HCT116 (cell line): ENCODE results near the gene APPL2. TPM values are rescaled to one million over a fixed set of nuclear protein-coding genes. Genes with fewer than 3 reads are reported as not detected.
A peak's percentile ranks its signal among the peaks of the same experiment; 100 is the strongest.

ENCODE experiments used
- ATAC-seq: fragments of 200-7000 bp; cut with Tn5 transposase; 2 replicates; pipeline ENCODE4 v1.9.1; 2020; ENCODE audit warnings: mild to moderate bottlenecking, moderate library complexity
- BruUV-seq: library from RNA; stranded (reverse); fragments of 400-500 nt; replicated peaks from 2 replicates; lab custom pipeline; 2021; lab: Mats Ljungman, UMichigan
- CTCF ChIA-PET: fragments of 300-600 bp; sonication (Branson Sonifier 250); formaldehyde crosslinking; loops from one replicate; lab custom pipeline; 2021; ENCODE audit warnings: antibody characterized with exemption; lab: Charles Lee
- POLR2A ChIA-PET: fragments of 300-600, 350-600 bp; sonication (Branson Sonifier 250); formaldehyde crosslinking; loops from one replicate; lab custom pipeline; 2021; ENCODE audit warnings: antibody characterized with exemption; lab: Charles Lee
- RAD21 ChIA-PET, 2 experiments: fragments of 300-600 bp; sonication (Branson Sonifier 250); formaldehyde crosslinking; loops; one replicate each; lab custom pipeline; 2023; ENCODE audit warnings: low total read pairs in 2 of 2; ENCODE audit not compliant: uncharacterized antibody in 2 of 2, unreplicated experiment in 2 of 2, low non-redundant PET in 1 of 2; lab: Charles Lee
- DNase-seq: peaks from one replicate; pipeline ENCODE4 v3.0.0-alpha.2; 2010; ENCODE audit warnings: low read depth, low spot score
- H2AFZ ChIP-seq: fragments of 200-600 bp; shearing (Covaris generic), sonication (generic); 2 replicates; pipeline ENCODE4 v1.6.1; 2017; ENCODE audit warnings: low read depth, mixed run types, mixed read lengths, antibody characterized with exemption, low read length; ENCODE audit not compliant: poor library complexity, severe bottlenecking
- H3K27ac ChIP-seq: 2 replicates; pipeline ENCODE4 v1.5.1; 2012; ENCODE audit warnings: low read depth, low read length
- H3K27me3 ChIP-seq: fragments of 200-600 bp; sonication (generic); 2 replicates; pipeline ENCODE4 v1.6.1; 2016; ENCODE audit warnings: mixed run types, low read length, mixed read lengths; ENCODE audit not compliant: insufficient read depth
- H3K36me3 ChIP-seq, 2 experiments: fragments of 200-500 bp in 1 of 2; fragments of 200-600 bp in 1 of 2; sonication (Bioruptor generic) in 1 of 2; sonication (generic) in 1 of 2; 2 replicates each; pipeline versions ENCODE4 v1.5.1 to v1.6.1; 2014 to 2016; ENCODE audit warnings: low read length in 2 of 2, inconsistent platforms in 1 of 2, mixed read lengths in 1 of 2, mixed run types in 1 of 2; ENCODE audit not compliant: insufficient read depth in 2 of 2, control insufficient read depth in 1 of 2
- H3K4me1 ChIP-seq, 2 experiments: fragments of 200-600 bp in 1 of 2; sonication (generic) in 1 of 2; 2 replicates each; pipeline versions ENCODE4 v1.5.1 to v1.6.1; 2012 to 2017; ENCODE audit warnings: low read length in 2 of 2, inconsistent platforms in 1 of 2, mild to moderate bottlenecking in 1 of 2, mixed read lengths in 1 of 2, mixed run types in 1 of 2, moderate library complexity in 1 of 2; ENCODE audit not compliant: insufficient read depth in 2 of 2, control insufficient read depth in 1 of 2
- H3K4me2 ChIP-seq: fragments of 200-600 bp; sonication (generic); 2 replicates; pipeline ENCODE4 v1.6.1; 2017; ENCODE audit warnings: mixed run types, low read length, mixed read lengths
- H3K4me3 ChIP-seq, 2 experiments: fragments of 200-600 bp in 1 of 2; sonication (generic) in 1 of 2; replicated peaks in 1 of 2; 2 replicates each; pipeline ENCODE4 v1.5.1; 2011 to 2016; ENCODE audit warnings: low read length in 2 of 2, control low read depth in 1 of 2, low read depth in 1 of 2, mild to moderate bottlenecking in 1 of 2, mixed read lengths in 1 of 2, mixed run types in 1 of 2
- H3K79me2 ChIP-seq: fragments of 200-600 bp; sonication (generic); 2 replicates; pipeline ENCODE4 v1.6.1; 2017; ENCODE audit warnings: mild to moderate bottlenecking, mixed run types, low read length, moderate library complexity, mixed read lengths; ENCODE audit not compliant: insufficient read depth
- H3K9ac ChIP-seq: fragments of 200-600 bp; sonication (generic); 2 replicates; pipeline ENCODE4 v1.6.1; 2016; ENCODE audit warnings: low read length, mixed read lengths
- H3K9me2 ChIP-seq: fragments of 200-600 bp; sonication (generic), shearing (Covaris generic); 2 replicates; pipeline ENCODE4 v1.6.1; 2017; ENCODE audit warnings: mixed run types, mild to moderate bottlenecking, moderate library complexity; ENCODE audit not compliant: insufficient read depth
- H3K9me3 ChIP-seq, 2 experiments: fragments of 200-500 bp in 1 of 2; fragments of 200-600 bp in 1 of 2; sonication (Bioruptor generic) in 1 of 2; sonication (generic) in 1 of 2; 2 replicates each; pipeline ENCODE4 v1.6.1; 2014 to 2017; ENCODE audit warnings: low read length in 2 of 2, mixed read lengths in 2 of 2, inconsistent platforms in 1 of 2, low read depth in 1 of 2, mild to moderate bottlenecking in 1 of 2, mixed run types in 1 of 2, moderate library complexity in 1 of 2; ENCODE audit not compliant: control insufficient read depth in 1 of 2, insufficient read depth in 1 of 2
- H4K20me1 ChIP-seq: fragments of 200-600 bp; sonication (generic), shearing (Covaris generic); 2 replicates; pipeline ENCODE4 v1.6.1; 2017; ENCODE audit warnings: mixed run types, mild to moderate bottlenecking, moderate library complexity; ENCODE audit not compliant: insufficient read depth
- ATF3 ChIP-seq: IDR thresholded peaks from 2 replicates; pipeline ENCODE4 v1.6.1; 2012
- CBX3 ChIP-seq: IDR thresholded peaks from 2 replicates; pipeline ENCODE4 v1.6.1; 2012; ENCODE audit warnings: low read depth
- EZH2 ChIP-seq: fragments of 200-600 bp; sonication (generic); IDR thresholded peaks from 2 replicates; pipeline ENCODE4 v1.6.1; 2017; ENCODE audit warnings: antibody characterized with exemption, mixed run types
- FOSL1 ChIP-seq: IDR thresholded peaks from 2 replicates; pipeline ENCODE4 v1.6.1; 2012; ENCODE audit warnings: low read depth
- MAX ChIP-seq: IDR thresholded peaks from 2 replicates; pipeline ENCODE4 v1.6.1; 2012
- RAD21 ChIP-seq: IDR thresholded peaks from 2 replicates; pipeline ENCODE4 v1.6.1; 2012; ENCODE audit warnings: low read depth, mild to moderate bottlenecking
- REST ChIP-seq: IDR thresholded peaks from 2 replicates; pipeline ENCODE4 v1.6.1; 2012; ENCODE audit warnings: low read depth
- SIN3A ChIP-seq: IDR thresholded peaks from 2 replicates; pipeline ENCODE4 v1.6.1; 2012; ENCODE audit warnings: low read depth
- SRF ChIP-seq: IDR thresholded peaks from 2 replicates; pipeline ENCODE4 v1.6.1; 2012; ENCODE audit warnings: low read depth
- TCF7L2 ChIP-seq: IDR thresholded peaks from 2 replicates; pipeline ENCODE4 v1.7.0; 2011; ENCODE audit warnings: borderline replicate concordance, inconsistent platforms; ENCODE audit not compliant: insufficient read depth, insufficient read length; ENCODE audit errors: extremely low read depth
- YY1 ChIP-seq: IDR thresholded peaks from 2 replicates; pipeline ENCODE4 v1.6.1; 2011; ENCODE audit warnings: low read length, low read depth, moderate library complexity, mild to moderate bottlenecking; ENCODE audit not compliant: insufficient replicate concordance; ENCODE audit errors: extremely low read depth
- ZFX ChIP-seq: fragments of 450-650 bp; IDR thresholded peaks from 2 replicates; pipeline ENCODE4 v1.6.1; 2017
- intact Hi-C: fragments of 100-400 bp; cut with micrococcal nuclease; formaldehyde crosslinking; loops from 2 replicates; pipeline ENCODE4 v1.10.0; 2022
- total RNA-seq: library from RNA; stranded (reverse); gene quantifications from one replicate; pipeline ENCODE4 v1.2.1, GENCODE V29; 2021; ENCODE audit not compliant: unreplicated experiment

The APPL2 gene
- total RNA-seq, 1 experiment from 2014 or later: 22.6 TPM

- peak overlapping the region; percentile 77 for H3K27ac ChIP-seq
- TF ChIP-seq TCF7L2: no peak
- TF ChIP-seq REST: no peak
- TF ChIP-seq FOSL1: no peak
- no peak for TF ChIP-seq SRF
- no peak for TF ChIP-seq ZFX
- TF ChIP-seq ATF3: no peak
- TF ChIP-seq MAX: no peak
- TF ChIP-seq RAD21: no peak
- TF ChIP-seq YY1: no peak
- TF ChIP-seq SIN3A: no peak
- no peak for TF ChIP-seq EZH2
- TF ChIP-seq CBX3: no peak
- TF ChIP-seq, all 23 proteins: peak for 0
- Histone ChIP-seq H4K20me1 (no peaks in the 10 kb centered on the region), H3K4me3 (peak overlapping the region; percentile 59 to 78), H3K9me3 (no peaks in the 10 kb centered on the region), H3K27me3 (no peaks in the 10 kb centered on the region), H2AFZ (peak overlapping the region; percentile 3), H3K9ac (peak overlapping the region; percentile 69), H3K4me1 (peaks cover 5 to 16% of the 10 kb centered on the region in 2 experiments; a peak in 3 of 4 replicates), H3K4me2 (peak overlapping the region; percentile 89), H3K36me3 (no peaks in the 10 kb centered on the region), H3K79me2 (no peaks in the 10 kb centered on the region; the same call in 1 of the 2 replicates), H3K9me2 (no peaks in the 10 kb centered on the region)
- intact Hi-C loops: no loop called here
- POLR2A ChIA-PET: interaction anchor here (1.2 kb wide), 1 partner anchor 97 kb away, joined by 3 read pairs; no protein-coding TSS in a partner anchor
- RAD21 ChIA-PET: no interaction called here
- no peak for DNase-seq
- 0 out of 2 replicates have a peak, but pooled peaks have one; percentile 3 for ATAC-seq
- CTCF ChIA-PET: no interaction called here
- BruUV-seq: TSS peak; percentile 54
These were observed 668 bp downstream of the APPL2 start for GRCh38 chr12:105235281-105235731.
